Activated CD4-positive, alpha-beta T cell treated with anti-CD3 and anti-CD28 coated beads, Interleukin-2, amount 50 U/mL, for 1 hour (primary cell): Measurements from ENCODE around the gene CD80.

Experiments
- DNase-seq: peaks from one replicate; pipeline ENCODE4 v3.0.0-alpha.2; 2020

The CD80 gene

GRCh38 chr3:119492128-119492527 is 67.3 kb downstream of the CD80 start:
- no peak for DNase-seq

- DNase-seq = no peak
Observed at GRCh38 chr3:119490153-119490552, 69.3 kb downstream of the CD80 start.

- DNase-seq = no peak
Observed at GRCh38 chr3:119485563-119485962, 73.9 kb downstream of the CD80 start.

- no peak for DNase-seq
Observed at GRCh38 chr3:119483101-119483500, 76.3 kb downstream of the CD80 start.

- no peak for DNase-seq
Observed at GRCh38 chr3:119481079-119481478, 78.3 kb downstream of the CD80 start.
